Tibial nerve (tissue), 4 donors: Measurements from ENCODE around the gene EXOC6B.

Source experiments
- CTCF ChIP-seq, 5 experiments: fragments of 200-600 bp in 3 of 5; fragments of 450-650 bp in 2 of 5; sonication (generic) in 3 of 5; IDR thresholded peaks; one replicate each; pipeline ENCODE4 v1.5.1; 2016 to 2019; ENCODE audit warnings: antibody characterized with exemption in 5 of 5, mild to moderate bottlenecking in 3 of 5, moderate library complexity in 2 of 5
- EP300 ChIP-seq, 2 donors: sonication (generic); formaldehyde crosslinking; IDR thresholded peaks; one replicate each; pipeline ENCODE4 v1.6.1; 2017; ENCODE audit warnings: antibody characterized with exemption in 2 of 2, mild to moderate bottlenecking in 1 of 2
- POLR2A ChIP-seq, 2 donors: fragments of 450-650 bp; IDR thresholded peaks; one replicate each; pipeline ENCODE4 v1.6.1; 2017; ENCODE audit warnings: antibody characterized with exemption in 2 of 2, mild to moderate bottlenecking in 2 of 2, moderate library complexity in 2 of 2

DNA sequence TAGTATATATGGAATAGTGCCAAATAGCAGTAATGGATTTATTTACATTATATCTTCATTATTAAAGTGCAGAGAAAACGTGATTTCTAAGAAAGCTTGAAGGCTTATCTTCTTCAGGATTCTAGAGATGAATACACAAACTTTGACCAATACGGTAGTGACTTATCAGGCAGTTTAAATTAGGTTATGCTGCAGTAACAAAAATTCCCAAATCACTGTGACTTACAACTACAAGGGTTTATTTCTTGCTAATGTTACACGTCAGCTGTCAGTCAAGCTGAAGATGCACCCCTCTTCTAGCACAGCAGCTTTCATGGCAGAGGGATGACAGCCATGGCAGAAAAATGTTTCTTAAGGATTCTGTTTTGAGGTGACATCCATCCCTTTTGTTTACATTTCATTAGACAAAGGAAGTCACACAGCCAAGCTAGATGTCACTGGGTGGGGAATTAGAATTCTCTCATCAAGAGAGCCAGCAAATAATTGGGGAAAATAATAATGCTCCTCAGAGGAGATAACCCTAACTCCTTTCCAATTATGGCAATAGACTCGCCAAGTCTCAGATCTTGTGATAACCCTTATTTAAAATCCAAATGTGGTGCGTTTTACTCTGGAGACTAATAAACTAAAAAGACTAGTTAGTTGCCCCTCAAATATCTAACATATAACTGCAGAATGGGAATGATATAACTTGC, 409.9 kb downstream of the EXOC6B start:
- TF ChIP-seq CTCF (IDR thresholded peaks at IDR 0.05) (no peak), POLR2A (IDR thresholded peaks at IDR 0.05) (no peak), EP300 (IDR thresholded peaks at IDR 0.05) (no peak)
